GM12865 (cell line): Measurements from ENCODE around the gene ST6GALNAC1.
A peak's percentile ranks its signal among the peaks of the same experiment; 100 is the strongest.

Experiments used
- DNase-seq: peaks from one replicate; pipeline ENCODE4 v3.0.0; 2010; ENCODE audit warnings: low read depth
- H3K4me3 ChIP-seq: 2 replicates; pipeline ENCODE4 v1.5.1; 2011; ENCODE audit warnings: mild to moderate bottlenecking, low read depth, low read length, control low read depth
- CTCF ChIP-seq: IDR thresholded peaks from 2 replicates; pipeline ENCODE4 v1.5.1; 2011; ENCODE audit warnings: low read length, control low read depth, low read depth, inconsistent platforms; ENCODE audit not compliant: insufficient read depth; ENCODE audit errors: missing control alignments

ST6GALNAC1 gene

DNA sequence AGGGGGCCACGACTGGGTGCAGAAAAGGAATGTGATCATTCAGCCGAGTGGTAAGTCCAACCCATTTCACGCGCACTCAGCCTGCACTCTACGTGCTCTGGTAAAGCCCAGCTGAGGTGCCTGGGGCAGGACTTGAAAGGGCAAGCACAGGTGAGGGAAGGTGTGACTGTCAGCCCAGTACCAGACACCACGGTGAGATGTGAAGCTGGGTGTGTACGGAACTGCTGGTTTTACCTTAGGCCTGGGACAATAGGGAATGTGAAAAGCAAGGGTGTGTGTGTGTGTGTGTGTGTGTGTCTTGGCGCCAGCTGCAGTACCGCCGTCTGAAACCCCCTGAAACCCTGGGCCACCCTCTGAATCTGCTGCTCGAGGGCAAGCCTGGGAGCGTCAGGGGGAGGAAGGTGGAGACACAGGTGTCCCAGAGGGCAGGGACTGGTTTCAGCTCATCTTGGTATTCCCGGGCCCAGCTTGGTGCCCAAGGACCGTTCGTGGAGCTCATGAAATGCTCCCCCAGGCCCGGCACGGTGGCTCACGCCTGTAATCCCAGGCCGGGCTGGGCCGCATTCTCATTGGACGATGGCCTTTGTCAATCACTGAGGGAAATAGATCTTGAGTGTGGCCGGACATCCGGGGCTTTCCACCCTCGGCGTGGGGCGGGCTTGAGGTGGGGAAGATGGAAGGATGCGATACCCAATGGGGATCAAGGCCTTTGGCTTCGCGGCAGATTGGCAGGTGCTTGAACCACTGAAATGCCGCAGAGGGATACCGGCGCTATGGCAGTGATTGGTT, 27.8 kb upstream of the ST6GALNAC1 start:
- peak overlapping the region; percentile 69 for H3K4me3 ChIP-seq
- peak; percentile 100 for DNase-seq
- no peak for TF ChIP-seq CTCF

GRCh38 chr17:76670718-76671122, 27.2 kb upstream of the ST6GALNAC1 start:
- DNase-seq: no peak
- TF ChIP-seq CTCF: no peak
- H3K4me3 ChIP-seq: no peak overlapping the region

GRCh38 chr17:76670020-76670717, 26.6 kb upstream of the ST6GALNAC1 start:
- no peak overlapping the region for H3K4me3 ChIP-seq
- no peak for TF ChIP-seq CTCF
- DNase-seq: no peak

GRCh38 chr17:76667786-76668453, 24.4 kb upstream of the ST6GALNAC1 start:
- H3K4me3 ChIP-seq: no peak overlapping the region
- TF ChIP-seq CTCF: no peak
- no peak for DNase-seq

DNA sequence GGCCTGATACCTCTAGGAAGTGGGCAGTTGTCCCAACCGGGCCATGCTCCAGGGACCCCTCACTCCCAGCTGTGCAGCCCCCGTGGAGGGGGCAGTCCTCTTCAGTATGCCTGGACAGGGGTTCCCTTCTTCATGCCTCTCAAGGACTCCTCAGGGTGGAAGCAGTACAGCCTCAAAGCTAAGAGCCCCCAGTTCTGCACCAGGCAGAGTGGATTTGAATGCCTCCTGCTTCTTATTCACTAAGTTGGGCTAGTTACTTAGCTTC, 23.9 kb upstream of the ST6GALNAC1 start:
- DNase-seq: no peak

DNA sequence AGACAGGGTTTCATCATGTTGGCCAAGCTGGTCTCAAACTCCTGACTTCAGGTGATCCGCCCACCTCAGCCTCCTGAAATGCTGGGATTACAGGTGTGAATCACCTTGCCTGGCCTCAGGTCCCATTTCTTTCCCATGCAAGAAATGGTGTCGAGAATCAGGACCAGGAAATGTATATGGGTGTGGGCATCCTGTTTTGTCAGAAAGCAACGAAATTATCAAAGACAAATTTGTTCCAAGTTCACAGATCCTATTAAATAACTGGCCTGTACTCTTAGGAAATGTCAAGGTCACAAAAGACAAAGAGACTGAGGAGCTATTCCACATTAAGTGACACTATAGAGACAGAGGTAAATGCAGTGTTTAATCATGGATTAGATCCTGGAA, 17.1 kb upstream of the ST6GALNAC1 start:
- no peak overlapping the region for H3K4me3 ChIP-seq
- no peak for DNase-seq
- no peak for TF ChIP-seq CTCF

More for the DNA sequence above, 23.9 kb upstream of the ST6GALNAC1 start:
- no peak overlapping the region for H3K4me3 ChIP-seq
- TF ChIP-seq CTCF: no peak
